Measurements from ENCODE around the gene SERTAD4. TPM values are rescaled to one million over a fixed set of nuclear protein-coding genes. Genes with fewer than 3 reads are reported as not detected.
A peak's percentile ranks its signal among the peaks of the same experiment; 100 is the strongest.

Gene SERTAD4
- total and polyA plus RNA-seq, 10 of the 15 experiments (the other 5 are each of a cell fraction or from before 2014, with no cell fraction given), result not detected

GRCh38 chr1:210236840-210237409 lies 4.3 kb downstream of the SERTAD4 start:
- in situ Hi-C loops (cut with MboI), result no loop called here
- H4K20me1 ChIP-seq (ENCODE audit: control insufficient read depth, insufficient read depth), result no peaks in the 10 kb centered on the region
- ChIA-PET CTCF (no interaction called here), POLR2A (no interaction called here), SMC1A (ENCODE audit: uncharacterized antibody, unreplicated experiment) (no interaction called here), RAD21 (ENCODE audit: unreplicated experiment) (no interaction called here)
- WGBS (ENCODE audit: insufficient coverage, insufficient replicate concordance, low lambda C conversion rate, missing lambda C conversion rate), result 11% methylated on average over 10 of the region's 10 CpGs
- H3K4me1 ChIP-seq (ENCODE audit: control insufficient read depth, insufficient read depth, low read length), result no peaks in the 10 kb centered on the region
- H3K36me3 ChIP-seq (ENCODE audit: control insufficient read depth in 2 of 2, insufficient read depth in 2 of 2, low read length in 1 of 2), result no peaks in the 10 kb centered on the region
- FAIRE-seq, result no peak
- no peak for DNase-seq (ENCODE audit: low read depth, low spot score)
- H3K4me3 ChIP-seq, result no peak overlapping the region
- H3K27me3 ChIP-seq (replicated peaks in 1 of 2; ENCODE audit: control insufficient read depth in 2 of 2, insufficient read depth in 2 of 2, low read length in 1 of 2), result peaks cover 0 to 8% of the 10 kb centered on the region in 2 experiments
- peak; percentile 23 for ATAC-seq
- no peak overlapping the region for H3K27ac ChIP-seq (ENCODE audit: control insufficient read depth, insufficient read depth)
- H3K4me2 ChIP-seq (ENCODE audit: control insufficient read depth, insufficient read depth), result no peak overlapping the region
- H3K79me2 ChIP-seq (ENCODE audit: control insufficient read depth, insufficient read depth, low read length), result no peaks in the 10 kb centered on the region
- H3K9ac ChIP-seq (ENCODE audit: control insufficient read depth, insufficient read depth, low read length), result no peak overlapping the region
- intact Hi-C loops (cut with micrococcal nuclease; ENCODE audit: unreplicated experiment), result no loop called here
- no peaks in the 10 kb centered on the region for H3K9me3 ChIP-seq (replicated peaks; ENCODE audit: control insufficient read depth, insufficient read depth, low read length)
- H2AFZ ChIP-seq (ENCODE audit: control insufficient read depth, low read depth, low read length), result no peak overlapping the region
- TF ChIP-seq PKNOX1 (IDR thresholded peaks at IDR 0.05) (no peak), JUNB (IDR thresholded peaks at IDR 0.05) (no peak), ZZZ3 (IDR thresholded peaks at IDR 0.05; ENCODE audit: control insufficient read depth, insufficient read length, low read depth) (no peak), STAT1 (conservative IDR thresholded peaks at IDR 0.05) (no peak), NR2F1 (conservative IDR thresholded peaks at IDR 0.05) (no peak), ZBTB40 (IDR thresholded peaks at IDR 0.05; ENCODE audit: borderline replicate concordance) (no peak), EGR1 (IDR thresholded peaks at IDR 0.05; ENCODE audit: borderline replicate concordance in 1 of 2, low read depth in 2 of 2, low read length in 2 of 2) (no peak), BMI1 (IDR thresholded peaks at IDR 0.05; ENCODE audit: borderline replicate concordance) (no peak), NFIC (IDR thresholded peaks at IDR 0.05; ENCODE audit: low read depth, low read length) (no peak), SMAD5 (IDR thresholded peaks at IDR 0.05; ENCODE audit: low read depth) (no peak), MLLT1 (IDR thresholded peaks at IDR 0.05) (no peak), HDGF (IDR thresholded peaks at IDR 0.05) (no peak), WRNIP1 (IDR thresholded peaks at IDR 0.05; ENCODE audit: borderline replicate concordance, low read depth, low read length) (no peak)
- TF ChIP-seq, protein P1, sequence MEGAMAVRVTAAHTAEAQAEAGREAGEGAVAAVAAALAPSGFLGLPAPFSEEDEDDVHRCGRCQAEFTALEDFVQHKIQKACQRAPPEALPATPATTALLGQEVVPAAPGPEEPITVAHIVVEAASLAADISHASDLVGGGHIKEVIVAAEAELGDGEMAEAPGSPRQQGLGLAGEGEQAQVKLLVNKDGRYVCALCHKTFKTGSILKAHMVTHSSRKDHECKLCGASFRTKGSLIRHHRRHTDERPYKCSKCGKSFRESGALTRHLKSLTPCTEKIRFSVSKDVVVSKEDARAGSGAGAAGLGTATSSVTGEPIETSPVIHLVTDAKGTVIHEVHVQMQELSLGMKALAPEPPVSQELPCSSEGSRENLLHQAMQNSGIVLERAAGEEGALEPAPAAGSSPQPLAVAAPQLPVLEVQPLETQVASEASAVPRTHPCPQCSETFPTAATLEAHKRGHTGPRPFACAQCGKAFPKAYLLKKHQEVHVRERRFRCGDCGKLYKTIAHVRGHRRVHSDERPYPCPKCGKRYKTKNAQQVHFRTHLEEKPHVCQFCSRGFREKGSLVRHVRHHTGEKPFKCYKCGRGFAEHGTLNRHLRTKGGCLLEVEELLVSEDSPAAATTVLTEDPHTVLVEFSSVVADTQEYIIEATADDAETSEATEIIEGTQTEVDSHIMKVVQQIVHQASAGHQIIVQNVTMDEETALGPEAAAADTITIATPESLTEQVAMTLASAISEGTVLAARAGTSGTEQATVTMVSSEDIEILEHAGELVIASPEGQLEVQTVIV (IDR thresholded peaks at IDR 0.05; ENCODE audit: borderline replicate concordance, partially characterized antibody), result no peak
- no TSS peak for BruUV-seq (replicated peaks)
